HL-60 (cell line): ENCODE results near the gene RAB13.
A peak's percentile ranks its signal among the peaks of the same experiment; 100 is the strongest.

Experiments
- POLR2AphosphoS5 ChIP-seq: IDR thresholded peaks from 2 replicates; pipeline ENCODE4 v1.6.1; 2012; ENCODE audit warnings: low read depth
- TF ChIP-seq, protein P1 (sequence below): IDR thresholded peaks from 2 replicates; pipeline ENCODE4 v1.6.1; 2012; ENCODE audit warnings: low read depth; ENCODE audit not compliant: insufficient replicate concordance
- TF ChIP-seq, protein P2 (sequence below): IDR thresholded peaks from one replicate; pipeline ENCODE4 v1.5.1; 2011; ENCODE audit warnings: low read length, control low read depth, inconsistent platforms; ENCODE audit not compliant: insufficient read depth

GRCh38 chr1:153963030-153963849, 22.9 kb downstream of the RAB13 start, which contains the start of gene SLC39A1:
- TF ChIP-seq, protein P1, sequence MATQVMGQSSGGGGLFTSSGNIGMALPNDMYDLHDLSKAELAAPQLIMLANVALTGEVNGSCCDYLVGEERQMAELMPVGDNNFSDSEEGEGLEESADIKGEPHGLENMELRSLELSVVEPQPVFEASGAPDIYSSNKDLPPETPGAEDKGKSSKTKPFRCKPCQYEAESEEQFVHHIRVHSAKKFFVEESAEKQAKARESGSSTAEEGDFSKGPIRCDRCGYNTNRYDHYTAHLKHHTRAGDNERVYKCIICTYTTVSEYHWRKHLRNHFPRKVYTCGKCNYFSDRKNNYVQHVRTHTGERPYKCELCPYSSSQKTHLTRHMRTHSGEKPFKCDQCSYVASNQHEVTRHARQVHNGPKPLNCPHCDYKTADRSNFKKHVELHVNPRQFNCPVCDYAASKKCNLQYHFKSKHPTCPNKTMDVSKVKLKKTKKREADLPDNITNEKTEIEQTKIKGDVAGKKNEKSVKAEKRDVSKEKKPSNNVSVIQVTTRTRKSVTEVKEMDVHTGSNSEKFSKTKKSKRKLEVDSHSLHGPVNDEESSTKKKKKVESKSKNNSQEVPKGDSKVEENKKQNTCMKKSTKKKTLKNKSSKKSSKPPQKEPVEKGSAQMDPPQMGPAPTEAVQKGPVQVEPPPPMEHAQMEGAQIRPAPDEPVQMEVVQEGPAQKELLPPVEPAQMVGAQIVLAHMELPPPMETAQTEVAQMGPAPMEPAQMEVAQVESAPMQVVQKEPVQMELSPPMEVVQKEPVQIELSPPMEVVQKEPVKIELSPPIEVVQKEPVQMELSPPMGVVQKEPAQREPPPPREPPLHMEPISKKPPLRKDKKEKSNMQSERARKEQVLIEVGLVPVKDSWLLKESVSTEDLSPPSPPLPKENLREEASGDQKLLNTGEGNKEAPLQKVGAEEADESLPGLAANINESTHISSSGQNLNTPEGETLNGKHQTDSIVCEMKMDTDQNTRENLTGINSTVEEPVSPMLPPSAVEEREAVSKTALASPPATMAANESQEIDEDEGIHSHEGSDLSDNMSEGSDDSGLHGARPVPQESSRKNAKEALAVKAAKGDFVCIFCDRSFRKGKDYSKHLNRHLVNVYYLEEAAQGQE, result no peak
- TF ChIP-seq, protein P2, sequence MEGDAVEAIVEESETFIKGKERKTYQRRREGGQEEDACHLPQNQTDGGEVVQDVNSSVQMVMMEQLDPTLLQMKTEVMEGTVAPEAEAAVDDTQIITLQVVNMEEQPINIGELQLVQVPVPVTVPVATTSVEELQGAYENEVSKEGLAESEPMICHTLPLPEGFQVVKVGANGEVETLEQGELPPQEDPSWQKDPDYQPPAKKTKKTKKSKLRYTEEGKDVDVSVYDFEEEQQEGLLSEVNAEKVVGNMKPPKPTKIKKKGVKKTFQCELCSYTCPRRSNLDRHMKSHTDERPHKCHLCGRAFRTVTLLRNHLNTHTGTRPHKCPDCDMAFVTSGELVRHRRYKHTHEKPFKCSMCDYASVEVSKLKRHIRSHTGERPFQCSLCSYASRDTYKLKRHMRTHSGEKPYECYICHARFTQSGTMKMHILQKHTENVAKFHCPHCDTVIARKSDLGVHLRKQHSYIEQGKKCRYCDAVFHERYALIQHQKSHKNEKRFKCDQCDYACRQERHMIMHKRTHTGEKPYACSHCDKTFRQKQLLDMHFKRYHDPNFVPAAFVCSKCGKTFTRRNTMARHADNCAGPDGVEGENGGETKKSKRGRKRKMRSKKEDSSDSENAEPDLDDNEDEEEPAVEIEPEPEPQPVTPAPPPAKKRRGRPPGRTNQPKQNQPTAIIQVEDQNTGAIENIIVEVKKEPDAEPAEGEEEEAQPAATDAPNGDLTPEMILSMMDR, result no peak
- TF ChIP-seq POLR2AphosphoS5, result peak; percentile 27
